Right forelimb (tissue), 1 donor: ENCODE measurements around the gene RNF39.
"Not testable (repeated sequence)": the region's sequence is repeated elsewhere in the genome, so short reads cannot be mapped to it uniquely, and the experiment has no call there.

ENCODE experiments used
- DNase-seq: peaks from one replicate; pipeline ENCODE4 v3.0.0-alpha.2; 2018

The RNF39 gene

GRCh38 chr6:30075094-30075789, at the start of gene RNF39:
Gene RNF39 (minus strand): TSS chr6:30075769. CDS start chr6:30075585, 184 bp downstream.
- DNase-seq = no peak

GRCh38 chr6:30122515-30122914, 46.9 kb upstream of the RNF39 start:
- DNase-seq = no peak

- DNase-seq = no peak
Measured at GRCh38 chr6:30121446-30122366, 46.1 kb upstream of the RNF39 start.

GRCh38 chr6:30118691-30119090, 43.1 kb upstream of the RNF39 start:
- not testable (repeated sequence) for DNase-seq

- no peak for DNase-seq
Measured at GRCh38 chr6:30116724-30117123, 41.2 kb upstream of the RNF39 start.

- DNase-seq = no peak
Measured at GRCh38 chr6:30113841-30114240, 38.3 kb upstream of the RNF39 start.

GRCh38 chr6:30113003-30113759, 37.6 kb upstream of the RNF39 start, which contains the start of gene TRIM31:
Gene TRIM31 (minus strand): TSS chr6:30113090. CDS start chr6:30112805, 285 bp downstream.
- DNase-seq = no peak

GRCh38 chr6:30112402-30112994, 36.9 kb upstream of the RNF39 start:
- no peak for DNase-seq

GRCh38 chr6:30111266-30111856, 35.8 kb upstream of the RNF39 start:
- no peak for DNase-seq

GRCh38 chr6:30104661-30105060, 29.1 kb upstream of the RNF39 start:
- DNase-seq = no peak

- DNase-seq = no peak
Measured at GRCh38 chr6:30103872-30104179, 28.3 kb upstream of the RNF39 start.

GRCh38 chr6:30102970-30103871, 27.7 kb upstream of the RNF39 start:
- DNase-seq = peak; percentile 83

- DNase-seq = no peak
Measured at GRCh38 chr6:30102414-30102969, 26.9 kb upstream of the RNF39 start.

- DNase-seq = peak; percentile 82
Measured at GRCh38 chr6:30101444-30102413, 26.2 kb upstream of the RNF39 start.

- DNase-seq = no peak
Measured at GRCh38 chr6:30100585-30101443, 25.2 kb upstream of the RNF39 start.

GRCh38 chr6:30100154-30100553, 24.6 kb upstream of the RNF39 start:
- no peak for DNase-seq

- no peak for DNase-seq
Measured at GRCh38 chr6:30097902-30098768, 22.6 kb upstream of the RNF39 start.

GRCh38 chr6:30096829-30097228, 21.3 kb upstream of the RNF39 start:
- no peak for DNase-seq
